NCI-H345 treated with DMSO at 0.1 percent for 48 hours (cell line): ENCODE results near the gene SLC25A42.
A peak's percentile ranks its signal among the peaks of the same experiment; 100 is the strongest.
"Not testable (repeated sequence)": the region's sequence is repeated elsewhere in the genome, so short reads cannot be mapped to it uniquely, and the experiment has no call there.

ENCODE experiments used
- DNase-seq: peaks from one replicate; lab custom pipeline; 2025; ENCODE audit not compliant: unreplicated experiment; lab: John Stamatoyannopoulos, UW

SLC25A42 gene

GRCh38 chr19:19068659-19069654, 5.2 kb downstream of the SLC25A42 start:
- no peak for DNase-seq

- no peak for DNase-seq
Observed at GRCh38 chr19:19071897-19072296, 8.1 kb downstream of the SLC25A42 start.

DNA sequence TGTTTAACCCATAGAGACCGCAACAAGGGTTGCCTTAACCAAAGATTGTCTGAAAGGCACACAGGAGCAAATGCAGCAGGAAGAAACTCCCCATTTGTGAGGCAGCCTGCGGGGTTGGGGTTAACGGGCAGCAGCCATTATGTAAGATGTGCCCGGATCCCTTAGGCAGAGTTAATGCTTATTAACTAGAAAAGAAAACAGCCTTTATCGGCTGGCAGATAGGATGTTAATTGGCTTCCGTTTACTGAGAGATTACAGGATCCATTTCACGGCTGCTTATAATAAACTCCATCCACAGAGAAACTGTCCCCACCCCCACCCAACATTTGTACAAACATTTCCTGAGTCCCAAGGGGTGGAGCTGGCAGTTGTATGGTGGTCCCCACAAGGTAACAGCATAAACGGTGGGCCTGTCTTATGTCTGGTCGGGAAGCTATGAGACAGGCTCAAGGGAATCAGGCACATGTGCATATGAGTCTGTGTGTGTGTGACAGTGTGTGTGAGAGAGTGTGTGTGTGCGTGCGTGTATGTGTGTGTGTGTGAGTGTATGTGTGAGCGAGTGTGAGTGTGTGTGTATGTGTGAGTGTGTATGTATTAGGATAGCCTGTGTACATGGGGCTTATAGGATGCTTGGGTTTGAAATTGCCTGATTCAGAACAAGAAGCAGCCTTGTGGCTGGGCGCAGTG, 10.5 kb downstream of the SLC25A42 start:
- no peak for DNase-seq

- DNase-seq = no peak
Observed at GRCh38 chr19:19075126-19075525, 11.3 kb downstream of the SLC25A42 start.

DNA sequence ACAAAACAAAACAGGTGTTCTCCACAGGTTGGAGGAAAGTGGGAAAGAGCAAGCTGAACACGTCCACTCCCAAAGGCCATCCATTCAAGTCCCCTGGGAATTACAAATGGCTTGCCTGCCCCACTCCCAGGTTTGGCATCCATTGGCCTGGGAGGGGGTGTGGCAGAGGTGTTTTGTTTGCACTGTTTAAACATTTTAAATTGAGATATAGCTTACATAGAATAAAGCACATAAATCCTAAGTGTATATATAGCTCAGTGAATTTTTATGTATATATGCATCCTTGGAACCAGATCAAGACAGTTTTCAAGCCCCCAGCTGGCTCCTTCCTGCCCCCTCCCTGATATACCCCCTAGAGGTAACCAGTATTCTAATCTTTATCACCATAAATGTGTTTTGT, 12.7 kb downstream of the SLC25A42 start:
- no peak for DNase-seq

GRCh38 chr19:19077103-19077502, 13.3 kb downstream of the SLC25A42 start:
- peak; percentile 82 for DNase-seq

DNA sequence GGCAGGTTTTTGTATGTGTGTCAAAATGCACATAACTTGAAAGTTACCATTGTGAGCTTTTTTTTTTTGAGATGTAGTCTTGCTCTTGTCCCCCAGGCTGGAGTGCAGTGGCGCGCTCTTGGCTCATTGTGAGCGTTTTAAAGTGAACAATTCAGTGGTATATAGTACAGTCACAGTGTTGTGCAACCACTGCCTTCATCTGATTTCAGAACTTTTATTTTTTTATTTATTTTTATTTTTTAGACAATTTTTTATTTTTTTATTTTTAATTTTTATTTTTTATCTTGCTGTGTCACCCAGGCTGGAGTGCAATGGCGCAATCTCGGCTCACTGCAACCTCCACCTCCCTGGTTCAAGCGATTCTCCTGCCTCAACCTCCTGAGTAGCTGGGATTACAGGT, 15.0 kb downstream of the SLC25A42 start:
- DNase-seq = no peak

GRCh38 chr19:19079571-19079970, 15.8 kb downstream of the SLC25A42 start:
- no peak for DNase-seq

DNA sequence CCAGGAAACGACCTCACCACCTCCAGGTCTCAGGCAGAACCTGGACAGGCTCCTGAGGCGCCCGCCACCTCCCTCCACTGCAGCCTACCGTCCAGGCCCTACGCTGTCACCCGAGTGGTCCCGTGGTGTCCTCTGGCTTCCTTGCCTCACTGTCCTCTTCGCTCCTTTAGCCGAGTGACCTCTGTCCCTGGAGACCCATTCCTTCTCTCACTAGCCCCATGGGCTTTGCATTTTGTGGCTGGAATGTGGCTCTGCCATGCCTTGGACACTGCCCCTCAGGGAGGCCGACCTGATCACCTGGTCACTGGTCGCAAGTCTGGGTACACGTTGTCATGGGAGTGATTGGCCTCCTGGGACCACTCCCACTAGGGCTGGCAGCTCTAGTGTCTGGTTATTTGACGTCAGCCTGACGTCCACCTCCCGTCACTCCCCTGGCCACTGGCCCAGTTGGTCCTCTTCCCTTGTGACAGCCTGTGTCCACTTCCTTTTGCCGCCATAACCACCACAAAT, 17.9 kb downstream of the SLC25A42 start:
- no peak for DNase-seq

DNA sequence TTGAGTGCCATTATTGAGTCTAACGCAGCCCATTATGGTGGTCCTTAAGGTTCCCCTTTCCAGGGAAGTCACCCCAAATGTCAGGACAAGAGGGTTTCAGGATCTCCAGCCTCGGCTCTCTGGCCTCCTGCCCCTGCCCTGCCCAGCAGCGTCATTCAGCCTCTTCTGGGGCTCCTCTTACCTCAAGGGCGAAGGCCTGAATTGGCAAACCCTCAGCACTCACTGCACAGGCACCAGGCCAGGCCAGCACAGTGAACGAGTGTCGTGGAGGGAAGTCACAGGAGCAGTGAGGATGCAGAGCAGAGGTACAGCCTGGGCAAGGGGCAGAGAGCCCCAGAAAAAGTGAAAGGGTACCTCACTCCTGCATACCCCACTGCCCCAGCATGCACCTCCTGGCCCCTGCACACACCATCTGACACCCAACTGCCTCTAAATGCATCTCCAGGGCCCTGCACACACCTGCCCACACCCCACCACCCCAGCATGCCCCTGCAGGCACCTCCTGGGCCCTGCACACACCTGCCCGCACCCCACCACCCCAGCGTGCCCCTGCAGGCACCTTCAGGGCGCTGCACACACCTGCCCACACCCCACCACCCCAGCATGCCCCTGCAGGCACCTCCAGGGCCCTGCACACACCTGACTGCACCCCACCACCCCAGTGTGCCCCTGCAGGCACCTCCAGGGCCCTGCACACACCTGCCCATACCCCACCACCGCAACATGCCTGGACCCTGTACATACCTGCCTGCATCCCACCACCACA, 19.8 kb downstream of the SLC25A42 start:
- DNase-seq = no peak

DNA sequence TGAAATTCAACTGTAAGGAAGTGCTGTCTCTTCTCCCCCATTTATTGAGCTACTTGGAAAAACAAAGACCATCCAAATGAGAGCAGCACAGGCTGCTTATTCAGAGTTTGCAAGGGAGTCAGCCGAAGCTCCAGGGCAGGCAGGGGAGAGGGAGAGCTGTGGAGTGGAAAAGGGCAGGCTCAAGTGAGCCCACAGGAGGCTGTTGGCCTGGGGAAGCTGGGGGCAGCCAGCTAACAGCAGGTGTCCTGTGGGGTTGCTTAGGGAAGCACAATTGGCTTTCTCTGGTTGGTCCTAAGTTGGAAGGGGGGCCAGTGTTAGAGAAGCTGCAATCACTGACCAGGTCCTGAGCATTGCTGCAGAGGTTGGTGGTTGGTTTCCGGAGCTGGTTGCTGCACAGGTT, 23.9 kb downstream of the SLC25A42 start:
- DNase-seq = no peak

- DNase-seq = no peak
Observed at GRCh38 chr19:19094513-19094912, 30.7 kb downstream of the SLC25A42 start.

- no peak for DNase-seq
Observed at GRCh38 chr19:19095691-19096090, 31.9 kb downstream of the SLC25A42 start.

DNA sequence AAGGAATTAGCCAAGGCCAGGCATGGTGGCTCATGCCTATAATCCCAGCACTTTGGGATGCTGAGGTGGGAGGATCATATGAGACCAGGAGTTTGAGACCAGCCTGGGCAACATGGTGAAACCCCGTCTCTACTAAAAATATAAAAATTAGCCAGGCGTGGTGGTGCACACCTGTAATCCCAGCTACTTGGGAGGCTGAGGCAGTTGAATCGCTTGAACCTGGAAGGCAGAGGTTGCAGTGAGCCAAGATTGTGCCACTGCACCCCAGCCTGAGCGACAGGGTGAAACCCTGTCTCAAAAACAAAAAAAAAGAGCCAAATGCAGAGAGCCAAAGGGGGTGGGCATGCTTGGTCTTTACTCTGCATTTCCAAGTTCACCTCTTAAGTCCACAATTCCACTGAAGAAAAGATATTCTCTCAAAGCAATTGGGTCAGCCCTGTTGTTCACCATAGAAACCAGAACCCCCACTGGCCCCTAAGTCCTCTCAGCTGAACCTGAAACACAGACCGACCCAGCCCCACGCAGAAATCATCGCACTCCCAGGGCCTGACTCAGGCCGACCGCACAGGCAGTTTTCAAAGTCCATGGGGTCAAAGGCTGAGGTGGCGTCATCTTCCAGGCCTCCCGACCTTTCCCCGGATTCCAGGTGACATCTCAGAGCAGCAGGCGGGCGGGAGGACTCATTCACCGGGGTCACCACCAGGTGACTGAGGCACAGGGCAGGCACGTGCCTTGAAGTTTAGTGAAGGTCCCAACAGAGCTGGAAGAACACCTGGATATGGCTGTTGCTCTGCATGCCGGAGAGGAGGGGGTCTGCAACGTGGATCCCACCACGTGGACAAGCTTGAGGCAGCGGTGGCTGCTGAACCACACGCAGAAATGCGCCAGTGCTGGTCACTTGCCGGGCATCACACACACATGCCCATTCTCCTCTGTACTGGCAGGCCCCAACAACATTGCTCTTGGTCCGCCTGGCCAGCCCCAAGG, 33.1 kb downstream of the SLC25A42 start:
- DNase-seq = no peak

DNA sequence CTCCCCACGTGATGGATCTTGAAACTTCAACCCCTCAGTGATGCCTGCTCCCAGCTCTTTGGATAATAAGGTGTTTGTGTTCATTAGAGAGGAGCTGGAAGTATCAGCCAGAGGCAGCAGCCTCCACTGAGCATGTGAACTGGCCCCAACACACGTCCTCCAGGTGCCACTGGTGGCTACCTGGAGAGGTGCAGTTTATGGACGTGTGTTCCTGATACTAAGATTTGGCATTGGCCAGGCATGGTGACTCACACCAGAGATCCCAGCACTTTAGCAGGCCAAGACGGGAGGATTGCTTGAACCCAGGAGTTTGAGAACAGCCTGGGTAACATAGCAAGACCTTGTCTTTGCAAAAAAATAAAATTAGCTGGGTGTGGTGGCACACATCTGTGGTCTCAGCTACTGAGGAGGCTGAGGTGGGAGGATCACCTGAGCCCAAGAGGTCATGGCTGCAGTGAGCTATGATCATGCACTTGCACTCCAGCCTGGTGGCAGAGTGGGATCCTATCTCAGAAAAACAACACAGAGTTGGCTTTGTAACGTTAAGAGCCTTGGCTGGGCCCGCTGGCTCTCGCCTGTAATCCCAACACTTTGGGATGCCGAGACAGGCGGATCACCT, 34.4 kb downstream of the SLC25A42 start:
- no peak for DNase-seq

DNA sequence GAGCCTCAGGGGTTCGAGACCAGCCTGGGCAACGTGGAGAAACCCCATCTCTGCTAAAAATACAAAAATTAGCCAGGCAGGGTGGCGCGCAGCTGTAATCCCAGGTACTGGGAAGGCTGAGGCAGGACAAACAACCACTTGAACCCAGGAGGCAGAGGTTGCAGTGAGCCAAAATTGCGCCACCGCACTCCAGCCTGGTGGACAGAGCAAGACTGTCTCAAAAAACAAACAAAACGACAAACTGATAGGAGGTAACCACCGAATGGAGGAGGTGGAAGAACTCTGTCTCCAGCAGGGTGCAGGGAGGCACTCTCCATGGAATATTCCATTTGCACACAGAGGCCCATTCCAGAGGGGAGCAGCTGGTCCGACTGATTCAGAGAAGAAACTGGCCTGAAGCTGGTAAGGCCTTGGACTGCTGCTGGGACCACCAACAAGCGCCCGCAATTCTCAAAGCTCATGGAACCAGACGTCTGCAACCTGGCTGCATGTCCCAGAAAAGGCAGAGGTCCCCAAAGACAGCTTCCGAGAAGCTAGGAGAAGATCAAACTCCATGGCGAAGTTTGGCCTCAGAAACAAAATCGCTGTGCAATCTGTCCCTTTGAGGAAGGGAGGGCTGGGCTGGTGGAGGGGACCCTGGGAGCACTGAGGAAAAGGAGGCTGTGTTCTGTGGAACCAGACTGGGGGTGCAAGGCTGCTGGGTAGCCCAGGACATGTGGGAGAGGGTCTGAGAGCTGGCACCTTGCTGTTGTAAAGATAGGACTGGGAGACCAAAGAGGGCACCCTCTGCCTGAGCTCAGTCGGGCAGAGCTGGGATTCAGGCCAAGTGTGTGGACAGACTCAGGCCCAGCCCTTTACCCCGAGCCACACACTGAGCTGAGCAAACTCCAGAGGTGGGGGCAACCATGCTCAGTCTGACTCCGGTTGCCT, 35.2 kb downstream of the SLC25A42 start:
- DNase-seq = no peak

- DNase-seq = no peak
Observed at GRCh38 chr19:19101540-19101939, 37.7 kb downstream of the SLC25A42 start.

- DNase-seq = not testable (repeated sequence)
Observed at GRCh38 chr19:19102566-19102965, 38.8 kb downstream of the SLC25A42 start.
